22Rv1 (cell line): ENCODE measurements around the gene B4GALNT3.

Experiments used
- ZFX ChIP-seq: fragments of 450-650 bp; IDR thresholded peaks from 2 replicates; pipeline ENCODE4 v1.6.1; 2017; ENCODE audit warnings: antibody characterized with exemption, borderline replicate concordance
- TF ChIP-seq, protein P1 (sequence below): fragments of 450-650 bp; IDR thresholded peaks from 2 replicates; pipeline ENCODE4 v1.5.1; 2017; ENCODE audit warnings: mild to moderate bottlenecking

DNA sequence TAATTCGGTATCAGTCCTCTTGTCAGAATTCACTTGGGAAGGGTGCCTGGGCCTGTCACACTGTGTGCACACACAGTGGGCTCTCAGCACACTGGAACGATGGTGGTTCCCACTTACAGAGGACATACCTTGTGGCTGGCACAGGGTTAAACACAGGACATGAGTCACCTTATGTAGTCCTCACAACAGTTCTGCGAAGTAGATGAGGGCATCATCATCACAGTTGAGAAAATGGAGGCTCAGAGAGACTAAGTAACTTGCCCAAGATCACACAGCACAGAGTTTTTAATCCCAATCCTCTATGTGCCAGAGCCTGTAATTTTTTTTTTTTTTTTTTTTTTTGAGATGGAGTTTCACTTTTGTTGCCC lies 112.8 kb downstream of the B4GALNT3 start:
- TF ChIP-seq, protein P1, sequence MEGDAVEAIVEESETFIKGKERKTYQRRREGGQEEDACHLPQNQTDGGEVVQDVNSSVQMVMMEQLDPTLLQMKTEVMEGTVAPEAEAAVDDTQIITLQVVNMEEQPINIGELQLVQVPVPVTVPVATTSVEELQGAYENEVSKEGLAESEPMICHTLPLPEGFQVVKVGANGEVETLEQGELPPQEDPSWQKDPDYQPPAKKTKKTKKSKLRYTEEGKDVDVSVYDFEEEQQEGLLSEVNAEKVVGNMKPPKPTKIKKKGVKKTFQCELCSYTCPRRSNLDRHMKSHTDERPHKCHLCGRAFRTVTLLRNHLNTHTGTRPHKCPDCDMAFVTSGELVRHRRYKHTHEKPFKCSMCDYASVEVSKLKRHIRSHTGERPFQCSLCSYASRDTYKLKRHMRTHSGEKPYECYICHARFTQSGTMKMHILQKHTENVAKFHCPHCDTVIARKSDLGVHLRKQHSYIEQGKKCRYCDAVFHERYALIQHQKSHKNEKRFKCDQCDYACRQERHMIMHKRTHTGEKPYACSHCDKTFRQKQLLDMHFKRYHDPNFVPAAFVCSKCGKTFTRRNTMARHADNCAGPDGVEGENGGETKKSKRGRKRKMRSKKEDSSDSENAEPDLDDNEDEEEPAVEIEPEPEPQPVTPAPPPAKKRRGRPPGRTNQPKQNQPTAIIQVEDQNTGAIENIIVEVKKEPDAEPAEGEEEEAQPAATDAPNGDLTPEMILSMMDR, result no peak
- TF ChIP-seq ZFX, result no peak
